Thoracic aorta (tissue), 2 donors: Measurements from ENCODE around the gene HS6ST3. TPM values are rescaled to one million over a fixed set of nuclear protein-coding genes. Genes with fewer than 3 reads are reported as not detected.

Experiments
- ATAC-seq: fragments of 150-250 bp; one replicate; pipeline ENCODE4 v1.8.0; 2017; ENCODE audit warnings: low read depth; ENCODE audit not compliant: insufficient number of reproducible peaks, low FRiP score
- DNase-seq: peaks from one replicate; pipeline ENCODE4 v3.0.0-alpha.2; 2020; ENCODE audit warnings: low spot score
- H3K27ac ChIP-seq, 2 donors: fragments of 200-600 bp; sonication (generic); 1 replicate in 1 of 2; 2 replicates in 1 of 2; pipeline ENCODE4 v1.5.1; 2016; ENCODE audit warnings: mild to moderate bottlenecking in 2 of 2, moderate library complexity in 2 of 2
- H3K27me3 ChIP-seq: fragments of 200-600 bp; sonication (generic); replicated peaks from 2 replicates; pipeline ENCODE4 v1.6.0; 2016; ENCODE audit warnings: mild to moderate bottlenecking; ENCODE audit not compliant: insufficient read depth
- H3K36me3 ChIP-seq: fragments of 200-600 bp; sonication (generic); one replicate; pipeline ENCODE4 v1.5.1; 2016
- H3K4me1 ChIP-seq, 2 donors: fragments of 200-600 bp; sonication (generic); 1 replicate in 1 of 2; 2 replicates in 1 of 2; pipeline versions ENCODE4 v1.5.1 to v1.6.0; 2016; ENCODE audit warnings: low read depth in 2 of 2, mild to moderate bottlenecking in 1 of 2; ENCODE audit not compliant: control insufficient read depth in 1 of 2
- H3K4me3 ChIP-seq: fragments of 200-600 bp; sonication (generic); 2 replicates; pipeline ENCODE4 v1.5.1; 2016; ENCODE audit warnings: mild to moderate bottlenecking
- H3K9me3 ChIP-seq: fragments of 200-600 bp; sonication (generic); 2 replicates; pipeline ENCODE4 v1.5.1; 2016
- CTCF ChIP-seq: fragments of 200-600 bp; sonication (generic); IDR thresholded peaks from one replicate; pipeline ENCODE4 v1.5.1; 2019; ENCODE audit warnings: antibody characterized with exemption
- total RNA-seq, 2 donors: library from RNA; depleted of rRNA; stranded (reverse); fragments of >200 nt; gene quantifications; one replicate each; pipeline versions ENCODE4 v1.1.0 to v1.2.3, GENCODE V29; 2016

Gene HS6ST3
- total RNA-seq, 2 donors from 2014 or later = 1.1 to 1.8 TPM

DNA sequence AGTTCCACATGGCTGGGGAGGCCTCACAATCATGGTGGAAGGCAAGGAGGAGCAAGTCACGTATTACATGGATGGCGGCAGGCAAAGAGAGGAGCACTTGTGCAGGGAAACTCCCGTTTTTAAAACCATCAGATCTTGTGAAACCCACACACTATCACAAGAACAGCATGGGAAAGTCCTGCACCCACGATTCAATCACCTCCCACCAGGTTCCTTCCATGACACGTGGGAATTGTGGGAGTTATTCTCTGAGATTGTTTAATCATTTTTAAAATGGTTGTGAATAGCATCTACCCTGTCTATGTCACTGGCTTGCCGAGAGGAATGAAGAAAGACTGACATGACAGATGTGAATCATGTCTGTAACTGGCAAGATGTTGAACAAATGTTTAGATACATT is 301.7 kb downstream of the HS6ST3 start:
- H3K27ac ChIP-seq = no peak overlapping the region
- no peaks in the 10 kb centered on the region for H3K36me3 ChIP-seq
- no peaks in the 10 kb centered on the region for H3K9me3 ChIP-seq
- H3K4me1 ChIP-seq = no peaks in the 10 kb centered on the region
- ATAC-seq = no peak
- no peaks in the 10 kb centered on the region for H3K27me3 ChIP-seq
- no peak overlapping the region for H3K4me3 ChIP-seq
- no peak for TF ChIP-seq CTCF
- no peak for DNase-seq

- ATAC-seq = no peak
- H3K27me3 ChIP-seq = no peaks in the 10 kb centered on the region
- TF ChIP-seq CTCF = no peak
Observed at GRCh38 chr13:96397807-96398206, 307.9 kb downstream of the HS6ST3 start.

DNA sequence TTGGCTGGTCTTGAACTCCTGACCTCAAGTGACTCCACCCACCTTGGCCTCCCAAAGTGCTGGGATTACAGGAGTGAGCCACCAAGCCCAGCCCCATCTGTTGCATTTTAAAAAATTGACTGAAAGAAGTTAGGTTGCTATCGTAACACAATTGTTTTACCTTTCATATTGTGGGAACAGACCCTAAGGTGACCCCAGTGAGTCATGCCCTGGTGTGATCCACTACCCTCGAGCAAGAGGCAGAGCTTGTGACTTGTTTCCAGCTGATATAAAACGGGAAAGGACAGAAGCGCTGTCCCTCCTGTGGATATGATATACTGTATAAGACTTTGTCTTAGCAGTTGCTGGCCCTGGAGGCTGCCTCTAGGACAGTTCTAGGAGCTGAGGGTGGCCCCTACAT is 308.6 kb downstream of the HS6ST3 start:
- Histone ChIP-seq H3K9me3 (no peaks in the 10 kb centered on the region), H3K4me3 (no peak overlapping the region), H3K27ac (no peak overlapping the region), H3K4me1 (no peaks in the 10 kb centered on the region), H3K36me3 (no peaks in the 10 kb centered on the region), H3K27me3 (no peaks in the 10 kb centered on the region)
- ATAC-seq = no peak
- DNase-seq = no peak
- TF ChIP-seq CTCF = no peak

More at GRCh38 chr13:96397807-96398206, 307.9 kb downstream of the HS6ST3 start:
- Histone ChIP-seq H3K4me1 (no peaks in the 10 kb centered on the region), H3K27ac (no peak overlapping the region), H3K4me3 (no peak overlapping the region), H3K9me3 (no peaks in the 10 kb centered on the region), H3K36me3 (no peaks in the 10 kb centered on the region)
- no peak for DNase-seq

GRCh38 chr13:96403241-96403640 is 313.3 kb downstream of the HS6ST3 start:
- no peaks in the 10 kb centered on the region for H3K36me3 ChIP-seq
- H3K4me3 ChIP-seq = no peak overlapping the region
- H3K27ac ChIP-seq = no peak overlapping the region
- ATAC-seq (no peak), DNase-seq (no peak)
- no peak for TF ChIP-seq CTCF
- no peaks in the 10 kb centered on the region for H3K4me1 ChIP-seq
- no peaks in the 10 kb centered on the region for H3K9me3 ChIP-seq
- no peaks in the 10 kb centered on the region for H3K27me3 ChIP-seq

DNA sequence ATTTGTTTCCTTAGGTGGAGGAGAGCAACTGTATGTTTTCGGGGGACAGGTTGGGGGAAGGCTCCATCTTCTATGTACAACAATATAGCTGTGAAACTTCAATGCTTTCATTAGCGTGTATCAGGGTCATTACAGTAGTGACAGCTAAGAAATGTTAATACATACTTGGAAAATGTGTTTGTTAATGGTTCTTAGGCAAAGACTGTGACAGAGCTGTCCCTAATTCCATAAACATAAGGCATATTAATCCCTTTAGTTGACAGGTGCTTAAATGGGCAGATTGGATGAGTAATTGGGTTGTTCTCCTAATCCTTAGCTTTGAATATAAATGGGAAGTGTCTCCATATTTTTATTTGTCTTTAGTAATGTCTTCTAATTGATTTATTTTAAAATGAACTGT is 313.7 kb downstream of the HS6ST3 start:
- Histone ChIP-seq H3K4me1 (no peaks in the 10 kb centered on the region), H3K36me3 (no peaks in the 10 kb centered on the region), H3K4me3 (no peak overlapping the region), H3K9me3 (no peaks in the 10 kb centered on the region), H3K27ac (no peak overlapping the region), H3K27me3 (no peaks in the 10 kb centered on the region)
- DNase-seq = no peak
- no peak for TF ChIP-seq CTCF
- ATAC-seq = no peak
